T-helper 17 cell (primary cell): Measurements from ENCODE around the gene SLC13A3. TPM values are rescaled to one million over a fixed set of nuclear protein-coding genes. Genes with fewer than 3 reads are reported as not detected.

ENCODE experiments used
- ATAC-seq: fragments of 150-1000 bp; cut with Tn5 transposase; 2 replicates; pipeline ENCODE4 v1.10.0; 2021; ENCODE audit warnings: mild to moderate bottlenecking, moderate library complexity
- DNase-seq, 3 donors: peaks; one replicate each; pipeline versions ENCODE4 v3.0.0 to v3.0.0-alpha.2; 2020 to 2021
- H3K9me3 ChIP-seq: one replicate; pipeline ENCODE4 v1.7.0; 2013; ENCODE audit warnings: low read length, mild to moderate bottlenecking; ENCODE audit not compliant: control insufficient read depth, poor library complexity, severe bottlenecking
- H3K27ac Mint-ChIP-seq: one replicate; pipeline ENCODE4 v1.8.0; 2022; ENCODE audit warnings: mild to moderate bottlenecking, moderate library complexity, mixed read lengths
- H3K27me3 Mint-ChIP-seq: one replicate; pipeline ENCODE4 v1.8.0; 2022; ENCODE audit warnings: mixed read lengths
- H3K36me3 Mint-ChIP-seq: one replicate; pipeline ENCODE4 v1.8.0; 2022; ENCODE audit warnings: low read depth, mixed read lengths
- H3K4me1 Mint-ChIP-seq: one replicate; pipeline ENCODE4 v1.8.0; 2022; ENCODE audit warnings: mild to moderate bottlenecking, mixed read lengths
- H3K4me3 Mint-ChIP-seq: one replicate; pipeline ENCODE4 v1.8.0; 2022; ENCODE audit warnings: mild to moderate bottlenecking, moderate library complexity, mixed read lengths
- total RNA-seq, 4 donors: library from RNA in 2 of 4; stranded (reverse) in 2 of 4; gene quantifications; one replicate each; pipeline ENCODE4 v1.2.3 and lab custom pipeline; 2022 to 2026

Gene SLC13A3
- total RNA-seq, 2 donors from 2014 or later: 0.10 TPM; not detected in 1

- H3K4me3 Mint-ChIP-seq: no peak overlapping the region
- H3K9me3 ChIP-seq: no peaks in the 10 kb centered on the region
- H3K27me3 Mint-ChIP-seq: peaks cover 27% of the 10 kb centered on the region
- H3K27ac Mint-ChIP-seq: no peak overlapping the region
- no peaks in the 10 kb centered on the region for H3K36me3 Mint-ChIP-seq
- no peak for ATAC-seq
- peaks cover 2% of the 10 kb centered on the region for H3K4me1 Mint-ChIP-seq
- no peak for DNase-seq
Observed at GRCh38 chr20:46610145-46610544, 41.1 kb downstream of the SLC13A3 start.

GRCh38 chr20:46609043-46609442 lies 42.2 kb downstream of the SLC13A3 start:
- Mint-ChIP-seq H3K4me1 (peaks cover 2% of the 10 kb centered on the region), H3K27ac (no peak overlapping the region), H3K27me3 (peaks cover 19% of the 10 kb centered on the region)

GRCh38 chr20:46607849-46608497 lies 43.3 kb downstream of the SLC13A3 start:
- Mint-ChIP-seq H3K4me1 (peaks cover 2% of the 10 kb centered on the region), H3K27ac (no peak overlapping the region), H3K4me3 (no peak overlapping the region), H3K27me3 (peaks cover 11% of the 10 kb centered on the region), H3K36me3 (no peaks in the 10 kb centered on the region)
- DNase-seq (no peak), ATAC-seq (no peak)
- no peaks in the 10 kb centered on the region for H3K9me3 ChIP-seq

More at GRCh38 chr20:46609043-46609442, 42.2 kb downstream of the SLC13A3 start:
- Mint-ChIP-seq H3K36me3 (no peaks in the 10 kb centered on the region), H3K4me3 (no peak overlapping the region)
- H3K9me3 ChIP-seq: no peaks in the 10 kb centered on the region
- no peak for ATAC-seq
- no peak for DNase-seq

GRCh38 chr20:46607191-46607848 lies 43.9 kb downstream of the SLC13A3 start:
- Mint-ChIP-seq H3K27ac (no peak overlapping the region), H3K4me3 (no peak overlapping the region), H3K36me3 (no peaks in the 10 kb centered on the region), H3K4me1 (peaks cover 2% of the 10 kb centered on the region), H3K27me3 (peaks cover 11% of the 10 kb centered on the region)
- ATAC-seq (no peak), DNase-seq (no peak)
- H3K9me3 ChIP-seq: no peaks in the 10 kb centered on the region

- Mint-ChIP-seq H3K27ac (no peak overlapping the region), H3K27me3 (peaks cover 11% of the 10 kb centered on the region), H3K36me3 (no peaks in the 10 kb centered on the region), H3K4me1 (peaks cover 2% of the 10 kb centered on the region), H3K4me3 (no peak overlapping the region)
- DNase-seq (no peak), ATAC-seq (no peak)
- H3K9me3 ChIP-seq: no peaks in the 10 kb centered on the region
Observed at GRCh38 chr20:46606817-46607190, 44.5 kb downstream of the SLC13A3 start.

- no peaks in the 10 kb centered on the region for H3K9me3 ChIP-seq
- no peak overlapping the region for H3K27ac Mint-ChIP-seq
- peaks cover 2% of the 10 kb centered on the region for H3K4me1 Mint-ChIP-seq
- no peak overlapping the region for H3K4me3 Mint-ChIP-seq
- H3K36me3 Mint-ChIP-seq: no peaks in the 10 kb centered on the region
- DNase-seq: no peak
- ATAC-seq: no peak
- H3K27me3 Mint-ChIP-seq: peaks cover 11% of the 10 kb centered on the region
Observed at GRCh38 chr20:46605978-46606816, 45.1 kb downstream of the SLC13A3 start.

GRCh38 chr20:46605181-46605580 lies 46.1 kb downstream of the SLC13A3 start:
- Mint-ChIP-seq H3K36me3 (no peaks in the 10 kb centered on the region), H3K4me3 (no peak overlapping the region), H3K4me1 (peaks cover 2% of the 10 kb centered on the region), H3K27me3 (peaks cover 9% of the 10 kb centered on the region), H3K27ac (no peak overlapping the region)
- DNase-seq: no peak
- no peaks in the 10 kb centered on the region for H3K9me3 ChIP-seq
- ATAC-seq: no peak

GRCh38 chr20:46604551-46605133 lies 46.6 kb downstream of the SLC13A3 start:
- H3K4me3 Mint-ChIP-seq: no peak overlapping the region
- peaks cover 6% of the 10 kb centered on the region for H3K27me3 Mint-ChIP-seq
- no peaks in the 10 kb centered on the region for H3K36me3 Mint-ChIP-seq
- no peak overlapping the region for H3K27ac Mint-ChIP-seq
- H3K9me3 ChIP-seq: no peaks in the 10 kb centered on the region
- ATAC-seq (no peak), DNase-seq (no peak)
- H3K4me1 Mint-ChIP-seq: peaks cover 2% of the 10 kb centered on the region

GRCh38 chr20:46602429-46602828 lies 48.8 kb downstream of the SLC13A3 start:
- H3K4me3 Mint-ChIP-seq: no peak overlapping the region
- ATAC-seq (no peak), DNase-seq (no peak)
- no peaks in the 10 kb centered on the region for H3K36me3 Mint-ChIP-seq
- H3K9me3 ChIP-seq: no peaks in the 10 kb centered on the region
- H3K27ac Mint-ChIP-seq: no peak overlapping the region
- no peaks in the 10 kb centered on the region for H3K4me1 Mint-ChIP-seq
- H3K27me3 Mint-ChIP-seq: peaks cover 16% of the 10 kb centered on the region

- ATAC-seq (no peak), DNase-seq (no peak)
- no peak overlapping the region for H3K27ac Mint-ChIP-seq
- H3K9me3 ChIP-seq: no peaks in the 10 kb centered on the region
- H3K36me3 Mint-ChIP-seq: no peaks in the 10 kb centered on the region
- no peak overlapping the region for H3K4me3 Mint-ChIP-seq
- H3K4me1 Mint-ChIP-seq: no peaks in the 10 kb centered on the region
- H3K27me3 Mint-ChIP-seq: peaks cover 16% of the 10 kb centered on the region
Observed at GRCh38 chr20:46601603-46602122, 49.6 kb downstream of the SLC13A3 start.

GRCh38 chr20:46600286-46600752 lies 50.9 kb downstream of the SLC13A3 start:
- H3K27me3 Mint-ChIP-seq: peaks cover 26% of the 10 kb centered on the region
- no peaks in the 10 kb centered on the region for H3K36me3 Mint-ChIP-seq
- no peak overlapping the region for H3K27ac Mint-ChIP-seq
- no peak overlapping the region for H3K4me3 Mint-ChIP-seq
- ATAC-seq: no peak
- no peaks in the 10 kb centered on the region for H3K4me1 Mint-ChIP-seq
- H3K9me3 ChIP-seq: no peaks in the 10 kb centered on the region
- DNase-seq: no peak

- DNase-seq: no peak
- Mint-ChIP-seq H3K4me1 (no peaks in the 10 kb centered on the region), H3K27ac (no peak overlapping the region), H3K4me3 (no peak overlapping the region), H3K36me3 (no peaks in the 10 kb centered on the region), H3K27me3 (peaks cover 33% of the 10 kb centered on the region)
- no peak for ATAC-seq
- peaks cover under 1% of the 10 kb centered on the region for H3K9me3 ChIP-seq
Observed at GRCh38 chr20:46599227-46599987, 51.9 kb downstream of the SLC13A3 start.
